Lower leg skin (tissue), 3 donors: ENCODE results near the gene FAM174C.

Source experiments
- CTCF ChIP-seq, 3 donors: fragments of 450-650 bp; IDR thresholded peaks; one replicate each; pipeline ENCODE4 v1.5.1; 2016; ENCODE audit warnings: antibody characterized with exemption in 3 of 3, mild to moderate bottlenecking in 3 of 3, moderate library complexity in 2 of 3
- POLR2A ChIP-seq, 2 donors: fragments of 450-650 bp; IDR thresholded peaks; one replicate each; pipeline ENCODE4 v1.6.1; 2016 to 2017; ENCODE audit warnings: antibody characterized with exemption in 2 of 2, mild to moderate bottlenecking in 1 of 2, moderate library complexity in 1 of 2

GRCh38 chr19:1273263-1274041 lies 1.9 kb upstream of the FAM174C start:
- no peak for TF ChIP-seq POLR2A (IDR thresholded peaks at IDR 0.05)
- no peak for TF ChIP-seq CTCF (IDR thresholded peaks at IDR 0.05)
